WERI-Rb-1 (cell line): ENCODE results near the gene SIN3B.

Source experiments
- DNase-seq: peaks from one replicate; pipeline ENCODE4 v3.0.0-alpha.2; 2020
- H3K27ac ChIP-seq: fragments of 250-450 bp; sonication (Bioruptor Pico); 2 replicates; pipeline ENCODE4 v1.5.1; 2020; ENCODE audit warnings: mild to moderate bottlenecking, moderate library complexity
- H3K27me3 ChIP-seq: fragments of 250-450 bp; sonication (Bioruptor Pico); 2 replicates; pipeline ENCODE4 v1.5.1; 2021; ENCODE audit warnings: mild to moderate bottlenecking, low read depth, moderate library complexity; ENCODE audit not compliant: insufficient read depth, severe bottlenecking
- H3K36me3 ChIP-seq: fragments of 250-450 bp; sonication (Bioruptor Pico); 2 replicates; pipeline ENCODE4 v1.5.1; 2020; ENCODE audit warnings: mild to moderate bottlenecking, moderate library complexity
- H3K4me3 ChIP-seq: 2 replicates; pipeline ENCODE4 v1.5.1; 2011; ENCODE audit warnings: low read depth, mild to moderate bottlenecking, control low read depth, low read length
- H3K9me3 ChIP-seq: fragments of 250-450 bp; sonication (Bioruptor Pico); 2 replicates; pipeline ENCODE4 v1.5.1; 2021; ENCODE audit warnings: mild to moderate bottlenecking, moderate library complexity; ENCODE audit not compliant: severe bottlenecking
- CTCF ChIP-seq: IDR thresholded peaks from 2 replicates; pipeline ENCODE4 v1.5.1; 2011; ENCODE audit warnings: low read depth, mild to moderate bottlenecking, control low read depth, inconsistent platforms, low read length

The SIN3B gene

GRCh38 chr19:16890461-16891184 is 61.4 kb downstream of the SIN3B start:
- H3K4me3 ChIP-seq, result no peak overlapping the region
- no peak for TF ChIP-seq CTCF
- no peaks in the 10 kb centered on the region for H3K9me3 ChIP-seq
- H3K36me3 ChIP-seq, result no peaks in the 10 kb centered on the region
- DNase-seq, result no peak
- H3K27ac ChIP-seq, result no peak overlapping the region
- no peaks in the 10 kb centered on the region for H3K27me3 ChIP-seq

- TF ChIP-seq CTCF, result no peak
- DNase-seq, result no peak
- Histone ChIP-seq H3K36me3 (no peaks in the 10 kb centered on the region), H3K4me3 (no peak overlapping the region), H3K27ac (no peak overlapping the region), H3K9me3 (no peaks in the 10 kb centered on the region), H3K27me3 (no peaks in the 10 kb centered on the region)
Measured at GRCh38 chr19:16891696-16892382, 62.6 kb downstream of the SIN3B start.

- H3K36me3 ChIP-seq, result no peaks in the 10 kb centered on the region
- no peak for DNase-seq
Measured at GRCh38 chr19:16892436-16892835, 63.2 kb downstream of the SIN3B start.

GRCh38 chr19:16892868-16893685 is 63.9 kb downstream of the SIN3B start:
- Histone ChIP-seq H3K4me3 (no peak overlapping the region), H3K27ac (no peak overlapping the region; the same call in 1 of the 2 replicates), H3K36me3 (no peaks in the 10 kb centered on the region), H3K9me3 (no peaks in the 10 kb centered on the region), H3K27me3 (no peaks in the 10 kb centered on the region)
- no peak for DNase-seq
- TF ChIP-seq CTCF, result no peak

More at GRCh38 chr19:16892436-16892835, 63.2 kb downstream of the SIN3B start:
- Histone ChIP-seq H3K27me3 (no peaks in the 10 kb centered on the region), H3K4me3 (no peak overlapping the region), H3K9me3 (no peaks in the 10 kb centered on the region), H3K27ac (no peak overlapping the region)
- TF ChIP-seq CTCF, result no peak

- DNase-seq, result peak; percentile 21
- Histone ChIP-seq H3K36me3 (no peaks in the 10 kb centered on the region), H3K9me3 (no peaks in the 10 kb centered on the region), H3K27me3 (no peaks in the 10 kb centered on the region), H3K4me3 (no peak overlapping the region), H3K27ac (no peak overlapping the region; the same call in 1 of the 2 replicates)
- TF ChIP-seq CTCF, result no peak
Measured at GRCh38 chr19:16893686-16893989, 64.4 kb downstream of the SIN3B start.
